ENCODE measurements around the gene LOX.

LOX gene

GRCh38 chr5:122112733-122113558 is 34.9 kb upstream of the LOX start:
- no CpG with 5 or more reads among the region's 6 CpGs for WGBS (ENCODE audit: extremely low coverage, insufficient coverage, low lambda C conversion rate)
- Histone ChIP-seq H3K27me3 (ENCODE audit: insufficient read depth, low read length, poor library complexity) (no peaks in the 10 kb centered on the region), H3K18ac (ENCODE audit: low read length) (no peak overlapping the region), H4K5ac (ENCODE audit: low read length) (no peak overlapping the region), H3K36me3 (ENCODE audit: control insufficient read depth, insufficient read depth, low read length) (no peaks in the 10 kb centered on the region), H2AK5ac (ENCODE audit: low read length) (no peak overlapping the region), H2BK120ac (ENCODE audit: low read depth, low read length) (no peak overlapping the region), H3K23ac (ENCODE audit: low read length) (no peak overlapping the region), H3K4me2 (ENCODE audit: low read length) (no peak overlapping the region), H3K56ac (ENCODE audit: low read length) (no peak overlapping the region), H2BK15ac (replicated peaks; ENCODE audit: low read depth) (no peak overlapping the region), H3K4ac (ENCODE audit: low read depth, low read length) (no peak overlapping the region), H3K79me1 (ENCODE audit: low read length) (no peaks in the 10 kb centered on the region), H3K79me2 (ENCODE audit: control insufficient read depth, insufficient read depth, low read length) (no peaks in the 10 kb centered on the region), H3K9ac (ENCODE audit: low read length) (no peak overlapping the region), H2BK5ac (ENCODE audit: low read length) (no peak overlapping the region), H3K4me1 (ENCODE audit: control insufficient read depth, low read depth, low read length) (no peaks in the 10 kb centered on the region), H3K4me3 (ENCODE audit: low read length) (no peak overlapping the region), H4K8ac (ENCODE audit: low read depth, low read length) (no peak overlapping the region), H3K27ac (ENCODE audit: low read depth, low read length) (no peak overlapping the region)
- no peak for DNase-seq

GRCh38 chr5:122112063-122112462 is 34.0 kb upstream of the LOX start:
- Histone ChIP-seq H3K23ac (ENCODE audit: low read length) (no peak overlapping the region), H4K8ac (ENCODE audit: low read depth, low read length) (no peak overlapping the region), H2BK120ac (ENCODE audit: low read depth, low read length) (no peak overlapping the region), H4K5ac (ENCODE audit: low read length) (no peak overlapping the region), H3K4me1 (ENCODE audit: control insufficient read depth, low read depth, low read length) (no peaks in the 10 kb centered on the region), H3K4me3 (ENCODE audit: low read length) (no peak overlapping the region), H3K79me1 (ENCODE audit: low read length) (no peaks in the 10 kb centered on the region), H3K18ac (ENCODE audit: low read length) (no peak overlapping the region), H3K4me2 (ENCODE audit: low read length) (no peak overlapping the region), H2BK5ac (ENCODE audit: low read length) (no peak overlapping the region), H3K79me2 (ENCODE audit: control insufficient read depth, insufficient read depth, low read length) (no peaks in the 10 kb centered on the region), H3K27me3 (ENCODE audit: insufficient read depth, low read length, poor library complexity) (no peaks in the 10 kb centered on the region), H3K4ac (ENCODE audit: low read depth, low read length) (no peak overlapping the region), H3K56ac (ENCODE audit: low read length) (no peak overlapping the region), H2AK5ac (ENCODE audit: low read length) (no peak overlapping the region), H3K27ac (ENCODE audit: low read depth, low read length) (no peak overlapping the region), H3K9ac (ENCODE audit: low read length) (no peak overlapping the region), H3K36me3 (ENCODE audit: control insufficient read depth, insufficient read depth, low read length) (no peaks in the 10 kb centered on the region), H2BK15ac (replicated peaks; ENCODE audit: low read depth) (no peak overlapping the region)
- whole genome bisulfite sequencing (ENCODE audit: extremely low coverage, insufficient coverage, low lambda C conversion rate): no CpG with 5 or more reads among the region's 3 CpGs
- DNase-seq: no peak

GRCh38 chr5:122111460-122111859 is 33.4 kb upstream of the LOX start:
- no peaks in the 10 kb centered on the region for H3K27me3 ChIP-seq (ENCODE audit: insufficient read depth, low read length, poor library complexity)
- no peak overlapping the region for H4K5ac ChIP-seq (ENCODE audit: low read length)
- no peak overlapping the region for H3K9ac ChIP-seq (ENCODE audit: low read length)
- no peaks in the 10 kb centered on the region for H3K4me1 ChIP-seq (ENCODE audit: control insufficient read depth, low read depth, low read length)
- H3K4me3 ChIP-seq (ENCODE audit: low read length): no peak overlapping the region
- no peaks in the 10 kb centered on the region for H3K79me2 ChIP-seq (ENCODE audit: control insufficient read depth, insufficient read depth, low read length)
- no peak overlapping the region for H2BK15ac ChIP-seq (replicated peaks; ENCODE audit: low read depth)
- H4K8ac ChIP-seq (ENCODE audit: low read depth, low read length): no peak overlapping the region
- H2BK5ac ChIP-seq (ENCODE audit: low read length): no peak overlapping the region
- H3K4ac ChIP-seq (ENCODE audit: low read depth, low read length): no peak overlapping the region
- no peak overlapping the region for H3K27ac ChIP-seq (ENCODE audit: low read depth, low read length)
- WGBS (ENCODE audit: extremely low coverage, insufficient coverage, low lambda C conversion rate): no CpG with 5 or more reads among the region's 5 CpGs
- no peaks in the 10 kb centered on the region for H3K36me3 ChIP-seq (ENCODE audit: control insufficient read depth, insufficient read depth, low read length)
- H3K79me1 ChIP-seq (ENCODE audit: low read length): no peaks in the 10 kb centered on the region
- DNase-seq: no peak
- no peak overlapping the region for H2BK120ac ChIP-seq (ENCODE audit: low read depth, low read length)
- H3K18ac ChIP-seq (ENCODE audit: low read length): no peak overlapping the region
- no peak overlapping the region for H2AK5ac ChIP-seq (ENCODE audit: low read length)
- H3K56ac ChIP-seq (ENCODE audit: low read length): no peak overlapping the region
- no peak overlapping the region for H3K4me2 ChIP-seq (ENCODE audit: low read length)
- no peak overlapping the region for H3K23ac ChIP-seq (ENCODE audit: low read length)

- Histone ChIP-seq H3K4me1 (ENCODE audit: control insufficient read depth, low read depth, low read length) (no peaks in the 10 kb centered on the region), H3K27me3 (ENCODE audit: insufficient read depth, low read length, poor library complexity) (no peaks in the 10 kb centered on the region)
- no CpG with 5 or more reads among the region's 3 CpGs for WGBS (ENCODE audit: extremely low coverage, insufficient coverage, low lambda C conversion rate)
Measured at GRCh38 chr5:122110987-122111386, 32.9 kb upstream of the LOX start.

GRCh38 chr5:122107016-122107415 is 29.0 kb upstream of the LOX start:
- no CpG with 5 or more reads among the region's 4 CpGs for WGBS (ENCODE audit: extremely low coverage, insufficient coverage, low lambda C conversion rate)
- no peak overlapping the region for H4K5ac ChIP-seq (ENCODE audit: low read length)
- H3K9ac ChIP-seq (ENCODE audit: low read length): no peak overlapping the region
- H3K27ac ChIP-seq (ENCODE audit: low read depth, low read length): no peak overlapping the region
- H3K4me1 ChIP-seq (ENCODE audit: control insufficient read depth, low read depth, low read length): no peaks in the 10 kb centered on the region
- no peak overlapping the region for H2BK5ac ChIP-seq (ENCODE audit: low read length)
- no peak overlapping the region for H3K4me2 ChIP-seq (ENCODE audit: low read length)
- no peaks in the 10 kb centered on the region for H3K27me3 ChIP-seq (ENCODE audit: insufficient read depth, low read length, poor library complexity)
- H4K8ac ChIP-seq (ENCODE audit: low read depth, low read length): no peak overlapping the region
- no peaks in the 10 kb centered on the region for H3K79me1 ChIP-seq (ENCODE audit: low read length)
- no peak overlapping the region for H3K56ac ChIP-seq (ENCODE audit: low read length)
- no peak overlapping the region for H3K23ac ChIP-seq (ENCODE audit: low read length)
- no peak overlapping the region for H3K4me3 ChIP-seq (ENCODE audit: low read length)
- H2AK5ac ChIP-seq (ENCODE audit: low read length): no peak overlapping the region
- no peaks in the 10 kb centered on the region for H3K79me2 ChIP-seq (ENCODE audit: control insufficient read depth, insufficient read depth, low read length)
- no peak overlapping the region for H2BK15ac ChIP-seq (replicated peaks; ENCODE audit: low read depth)
- no peak overlapping the region for H3K4ac ChIP-seq (ENCODE audit: low read depth, low read length)
- H3K36me3 ChIP-seq (ENCODE audit: control insufficient read depth, insufficient read depth, low read length): no peaks in the 10 kb centered on the region
- DNase-seq: peak; percentile 25
- H2BK120ac ChIP-seq (ENCODE audit: low read depth, low read length): no peak overlapping the region
- no peak overlapping the region for H3K18ac ChIP-seq (ENCODE audit: low read length)

More at GRCh38 chr5:122110987-122111386, 32.9 kb upstream of the LOX start:
- H3K56ac ChIP-seq (ENCODE audit: low read length): no peak overlapping the region
- DNase-seq: no peak
- H3K23ac ChIP-seq (ENCODE audit: low read length): no peak overlapping the region
- no peak overlapping the region for H3K27ac ChIP-seq (ENCODE audit: low read depth, low read length)
- no peaks in the 10 kb centered on the region for H3K79me1 ChIP-seq (ENCODE audit: low read length)
- H3K4me3 ChIP-seq (ENCODE audit: low read length): no peak overlapping the region
- H4K8ac ChIP-seq (ENCODE audit: low read depth, low read length): no peak overlapping the region
- H3K79me2 ChIP-seq (ENCODE audit: control insufficient read depth, insufficient read depth, low read length): no peaks in the 10 kb centered on the region
- no peak overlapping the region for H4K5ac ChIP-seq (ENCODE audit: low read length)
- H3K4ac ChIP-seq (ENCODE audit: low read depth, low read length): no peak overlapping the region
- H2BK120ac ChIP-seq (ENCODE audit: low read depth, low read length): no peak overlapping the region
- no peak overlapping the region for H2BK5ac ChIP-seq (ENCODE audit: low read length)
- no peaks in the 10 kb centered on the region for H3K36me3 ChIP-seq (ENCODE audit: control insufficient read depth, insufficient read depth, low read length)
- H2AK5ac ChIP-seq (ENCODE audit: low read length): no peak overlapping the region
- no peak overlapping the region for H3K18ac ChIP-seq (ENCODE audit: low read length)
- H3K9ac ChIP-seq (ENCODE audit: low read length): no peak overlapping the region
- H3K4me2 ChIP-seq (ENCODE audit: low read length): no peak overlapping the region
- H2BK15ac ChIP-seq (replicated peaks; ENCODE audit: low read depth): no peak overlapping the region

GRCh38 chr5:122105909-122106308 is 27.9 kb upstream of the LOX start:
- Histone ChIP-seq H3K4me1 (ENCODE audit: control insufficient read depth, low read depth, low read length) (no peaks in the 10 kb centered on the region), H2BK15ac (replicated peaks; ENCODE audit: low read depth) (no peak overlapping the region), H3K9ac (ENCODE audit: low read length) (no peak overlapping the region), H3K56ac (ENCODE audit: low read length) (no peak overlapping the region), H3K23ac (ENCODE audit: low read length) (no peak overlapping the region), H4K5ac (ENCODE audit: low read length) (no peak overlapping the region), H3K27me3 (ENCODE audit: insufficient read depth, low read length, poor library complexity) (no peaks in the 10 kb centered on the region), H2AK5ac (ENCODE audit: low read length) (no peak overlapping the region), H2BK5ac (ENCODE audit: low read length) (no peak overlapping the region), H3K79me2 (ENCODE audit: control insufficient read depth, insufficient read depth, low read length) (no peaks in the 10 kb centered on the region), H3K79me1 (ENCODE audit: low read length) (no peaks in the 10 kb centered on the region), H3K18ac (ENCODE audit: low read length) (no peak overlapping the region), H3K4me2 (ENCODE audit: low read length) (no peak overlapping the region), H4K8ac (ENCODE audit: low read depth, low read length) (no peak overlapping the region), H3K36me3 (ENCODE audit: control insufficient read depth, insufficient read depth, low read length) (no peaks in the 10 kb centered on the region), H3K4me3 (ENCODE audit: low read length) (no peak overlapping the region), H3K27ac (ENCODE audit: low read depth, low read length) (no peak overlapping the region), H3K4ac (ENCODE audit: low read depth, low read length) (no peak overlapping the region), H2BK120ac (ENCODE audit: low read depth, low read length) (no peak overlapping the region)
- WGBS (ENCODE audit: extremely low coverage, insufficient coverage, low lambda C conversion rate): no CpG with 5 or more reads among the region's 2 CpGs
- DNase-seq: no peak
